ENCODE data around the gene FOXK2.

GRCh38 chr17:82619641-82620040 is 100.1 kb downstream of the FOXK2 start:
- no peak for TF ChIP-seq TEAD4 (IDR thresholded peaks at IDR 0.05)
- no peak for TF ChIP-seq RAD21 (IDR thresholded peaks at IDR 0.05; ENCODE audit: low read depth)
